Measurements from ENCODE around the gene DESI1.

GRCh38 chr22:41563051-41563711 lies 57.7 kb downstream of the DESI1 start:
- TF ChIP-seq POLR2A (IDR thresholded peaks at IDR 0.05; ENCODE audit: low read length) (no peak), GATA1 (IDR thresholded peaks at IDR 0.05; ENCODE audit: low read depth, low read length) (no peak)
